ENCODE measurements around the gene BGN.

GRCh38 chrX:153490217-153490930, 4.4 kb upstream of the BGN start:
- TF ChIP-seq POLR2A (IDR thresholded peaks at IDR 0.05; ENCODE audit: low read depth, low read length) (no peak), TAF1 (IDR thresholded peaks at IDR 0.05; ENCODE audit: low read depth, low read length) (no peak), POLR2AphosphoS5 (IDR thresholded peaks at IDR 0.05; ENCODE audit: low read depth, low read length) (no peak), PAX5 (IDR thresholded peaks at IDR 0.05; ENCODE audit: insufficient read depth, low read length, severe bottlenecking) (no peak)

All from GM12891 (cell line).